Muscle of leg (tissue), 11 donors: ENCODE results near the gene TENM4. TPM values are rescaled to one million over a fixed set of nuclear protein-coding genes. Genes with fewer than 3 reads are reported as not detected.

ENCODE experiments used
- DNase-seq: peaks from one replicate; pipeline ENCODE4 v3.0.0; 2013
- H3K27ac ChIP-seq: one replicate; pipeline ENCODE4 v1.5.1; 2013; ENCODE audit warnings: mild to moderate bottlenecking, low read length, control low read depth
- H3K27me3 ChIP-seq: one replicate; pipeline ENCODE4 v1.6.1; 2013; ENCODE audit warnings: low read length; ENCODE audit not compliant: control insufficient read depth, insufficient read depth
- H3K36me3 ChIP-seq: one replicate; pipeline ENCODE4 v1.6.1; 2013; ENCODE audit warnings: low read length; ENCODE audit not compliant: control insufficient read depth, insufficient read depth
- H3K4me1 ChIP-seq: one replicate; pipeline ENCODE4 v1.6.1; 2013; ENCODE audit warnings: low read length; ENCODE audit not compliant: control insufficient read depth, insufficient read depth
- H3K4me3 ChIP-seq: one replicate; pipeline ENCODE4 v1.5.1; 2013; ENCODE audit warnings: low read length, control low read depth
- H3K9me3 ChIP-seq: replicated peaks from 2 replicates; pipeline ENCODE4 v1.6.1; 2013; ENCODE audit warnings: low read depth, low read length; ENCODE audit not compliant: control insufficient read depth
- WGBS: methylation state at CpG from one replicate; pipeline ENCODE4 v1.1.5; 2013; ENCODE audit warnings: missing lambda C conversion rate; ENCODE audit not compliant: insufficient coverage; 5-methylcytosine and 5-hydroxymethylcytosine counted together
- polyA plus RNA-seq, 8 donors: library from polyadenylated mRNA; unstranded; fragments of 120-200 nt; gene quantifications; one replicate each; pipeline versions ENCODE4 v1.2.1 to v1.2.3, GENCODE V29; 2013; ENCODE audit warnings: inconsistent platforms in 1 of 8, low replicate concordance in 1 of 8; ENCODE audit not compliant: insufficient read length in 8 of 8, insufficient read depth in 1 of 8
- total RNA-seq: library from RNA; stranded (reverse); fragments of 120-200 nt; gene quantifications from one replicate; pipeline ENCODE4 v1.2.4, GENCODE V29; 2013

Gene TENM4
- total and polyA plus RNA-seq, 9 donors, result 4.6 to 13.8 (median 10.3) TPM

DNA sequence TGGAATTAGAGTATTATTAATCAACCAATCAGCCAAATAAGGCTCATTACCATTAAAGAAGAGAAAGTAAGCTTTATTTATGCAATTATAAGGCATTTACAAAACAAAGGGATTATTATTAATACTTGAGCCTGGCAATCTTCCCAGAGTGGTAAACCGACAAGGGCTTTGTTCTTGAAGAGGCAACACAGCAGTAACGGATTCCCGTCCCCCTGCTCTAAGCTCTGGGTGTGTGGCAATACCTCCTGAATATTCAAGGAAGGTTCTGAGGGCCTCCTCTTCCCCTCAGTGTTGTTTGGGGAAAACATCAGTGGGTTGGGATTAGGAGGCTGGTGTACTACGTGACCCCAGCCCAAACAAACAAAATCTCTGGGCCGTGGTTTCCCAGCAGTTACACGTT lies 176.5 kb downstream of the TENM4 start:
- no peak overlapping the region for H3K4me3 ChIP-seq
- H3K27ac ChIP-seq, result no peak overlapping the region
- DNase-seq, result no peak
- no peaks in the 10 kb centered on the region for H3K27me3 ChIP-seq
- 80% methylated on average over 5 of the region's 6 CpGs for WGBS
- H3K4me1 ChIP-seq, result peaks cover 29% of the 10 kb centered on the region
- no peaks in the 10 kb centered on the region for H3K9me3 ChIP-seq
- H3K36me3 ChIP-seq, result no peaks in the 10 kb centered on the region

- Histone ChIP-seq H3K4me3 (no peak overlapping the region), H3K9me3 (no peaks in the 10 kb centered on the region), H3K27ac (peak overlapping the region; percentile 59), H3K27me3 (no peaks in the 10 kb centered on the region), H3K4me1 (peaks cover 28% of the 10 kb centered on the region), H3K36me3 (no peaks in the 10 kb centered on the region)
- WGBS, result 40% methylated on average over 1 of the region's 7 CpGs
- DNase-seq, result peak; percentile 83
Observed at GRCh38 chr11:79263001-79263400, 177.8 kb downstream of the TENM4 start.

- DNase-seq, result peak; percentile 78
- H3K36me3 ChIP-seq, result no peaks in the 10 kb centered on the region
Observed at GRCh38 chr11:79262221-79262620, 178.6 kb downstream of the TENM4 start.

DNA sequence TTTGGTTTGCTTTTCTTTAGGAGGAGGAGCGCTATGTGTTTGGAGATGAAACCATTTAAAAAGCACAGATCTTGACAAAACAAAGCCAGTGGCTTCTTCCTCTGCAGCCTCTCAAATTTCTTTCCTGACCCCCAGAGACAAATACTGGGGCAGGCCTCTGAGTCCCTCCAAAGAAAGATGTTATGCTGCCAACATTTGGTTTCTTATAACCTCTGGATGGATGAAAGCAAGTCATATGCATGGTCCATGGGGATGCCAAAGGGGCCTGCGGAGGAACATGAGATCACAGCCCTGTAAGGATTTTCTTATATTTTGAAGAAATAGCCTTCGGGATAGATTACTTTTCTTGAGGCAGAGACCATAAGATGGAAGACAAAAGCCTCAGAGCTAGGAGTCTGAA lies 179.1 kb downstream of the TENM4 start:
- 25% methylated on average over 2 of the region's 3 CpGs for WGBS
- H3K4me3 ChIP-seq, result no peak overlapping the region

More at GRCh38 chr11:79262221-79262620, 178.6 kb downstream of the TENM4 start:
- Histone ChIP-seq H3K4me3 (no peak overlapping the region), H3K9me3 (no peaks in the 10 kb centered on the region), H3K27ac (peak overlapping the region; percentile 59), H3K27me3 (no peaks in the 10 kb centered on the region), H3K4me1 (peaks cover 28% of the 10 kb centered on the region)
- WGBS, result 20% methylated on average over 1 of the region's 4 CpGs

GRCh38 chr11:79259800-79260199 lies 181.0 kb downstream of the TENM4 start:
- no peak for DNase-seq
- Histone ChIP-seq H3K9me3 (no peaks in the 10 kb centered on the region), H3K27ac (no peak overlapping the region), H3K27me3 (no peaks in the 10 kb centered on the region), H3K4me3 (no peak overlapping the region), H3K36me3 (no peaks in the 10 kb centered on the region), H3K4me1 (peaks cover 28% of the 10 kb centered on the region)
- no CpG with 5 or more reads among the region's 4 CpGs for WGBS

More for the DNA sequence above, 179.1 kb downstream of the TENM4 start:
- peak overlapping the region; percentile 59 for H3K27ac ChIP-seq
- H3K4me1 ChIP-seq, result peaks cover 28% of the 10 kb centered on the region
- H3K27me3 ChIP-seq, result no peaks in the 10 kb centered on the region
- DNase-seq, result peak; percentile 71
- H3K9me3 ChIP-seq, result no peaks in the 10 kb centered on the region
- no peaks in the 10 kb centered on the region for H3K36me3 ChIP-seq

GRCh38 chr11:79258576-79258975 lies 182.3 kb downstream of the TENM4 start:
- H3K27ac ChIP-seq, result no peak overlapping the region
- no peak for DNase-seq
- no peaks in the 10 kb centered on the region for H3K9me3 ChIP-seq
- WGBS, result 50% methylated on average over 1 of the region's 4 CpGs
- no peaks in the 10 kb centered on the region for H3K27me3 ChIP-seq
- H3K4me1 ChIP-seq, result peaks cover 22% of the 10 kb centered on the region
- no peak overlapping the region for H3K4me3 ChIP-seq
- H3K36me3 ChIP-seq, result no peaks in the 10 kb centered on the region

GRCh38 chr11:79255965-79256364 lies 184.9 kb downstream of the TENM4 start:
- Histone ChIP-seq H3K4me3 (no peak overlapping the region), H3K36me3 (no peaks in the 10 kb centered on the region), H3K27me3 (no peaks in the 10 kb centered on the region), H3K27ac (no peak overlapping the region), H3K4me1 (no peaks in the 10 kb centered on the region), H3K9me3 (no peaks in the 10 kb centered on the region)
- WGBS, result no CpG with 5 or more reads among the region's 3 CpGs
- no peak for DNase-seq

DNA sequence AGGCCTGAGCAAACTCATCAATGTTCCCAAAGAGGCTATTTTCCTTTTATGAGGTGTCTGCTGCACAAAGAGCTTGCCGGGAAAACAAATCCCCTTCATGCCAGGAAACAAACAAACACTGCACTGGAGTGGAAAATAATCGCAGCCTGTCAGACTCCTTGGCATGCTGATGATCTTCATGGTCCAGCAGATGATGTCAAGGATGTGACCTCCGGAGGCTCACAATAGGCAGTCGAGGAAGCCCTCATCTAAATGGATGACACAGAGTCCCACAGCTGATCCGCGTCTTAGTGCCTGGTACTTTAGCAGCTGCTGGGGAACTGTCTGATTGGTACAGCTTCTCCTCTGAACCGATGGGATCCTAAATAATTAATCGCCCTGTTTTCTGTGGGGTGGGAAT lies 187.6 kb downstream of the TENM4 start:
- Histone ChIP-seq H3K27ac (no peak overlapping the region), H3K4me3 (no peak overlapping the region), H3K27me3 (no peaks in the 10 kb centered on the region), H3K36me3 (no peaks in the 10 kb centered on the region), H3K9me3 (no peaks in the 10 kb centered on the region), H3K4me1 (no peaks in the 10 kb centered on the region)
- 41% methylated on average over 3 of the region's 8 CpGs for WGBS
- DNase-seq, result peak; percentile 62

DNA sequence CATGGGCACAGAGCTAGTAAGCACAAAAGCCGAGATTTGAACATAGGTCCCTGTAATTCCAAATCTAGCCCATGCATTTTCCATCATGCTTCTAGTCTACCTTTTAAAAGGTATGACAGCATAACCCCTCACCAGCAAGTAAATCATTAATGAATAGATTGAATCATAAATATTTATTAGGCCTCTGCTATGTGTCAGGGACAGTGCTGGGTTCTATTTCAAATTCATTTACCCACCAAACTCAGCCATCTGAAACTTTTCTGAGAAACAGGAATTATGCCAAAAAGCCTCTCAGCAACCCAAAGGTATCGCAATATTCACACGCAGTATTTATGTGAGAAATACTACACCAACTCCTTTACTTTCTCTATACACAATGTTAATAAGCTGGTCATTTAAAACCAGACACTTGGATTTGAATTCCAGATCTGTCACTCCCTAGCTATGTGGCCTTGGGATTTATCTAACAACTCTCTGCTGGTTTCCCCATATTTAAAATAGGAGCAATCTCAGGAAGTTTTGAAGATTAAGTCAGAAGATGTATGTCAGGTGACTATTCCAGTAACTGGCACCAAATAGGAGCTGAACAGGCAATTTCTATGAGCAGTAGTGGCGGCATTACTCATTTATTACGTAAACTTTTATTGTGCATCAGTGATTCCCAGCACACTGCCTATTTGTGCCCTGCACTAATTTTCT lies 191.4 kb downstream of the TENM4 start:
- no peak overlapping the region for H3K4me3 ChIP-seq
- no peak for DNase-seq
- WGBS, result 90% methylated on average over 2 of the region's 5 CpGs

GRCh38 chr11:79244798-79245197 lies 196.0 kb downstream of the TENM4 start:
- no peak for DNase-seq
- Histone ChIP-seq H3K9me3 (no peaks in the 10 kb centered on the region), H3K4me3 (no peak overlapping the region), H3K27ac (peak overlapping the region; percentile 4), H3K36me3 (no peaks in the 10 kb centered on the region), H3K27me3 (no peaks in the 10 kb centered on the region), H3K4me1 (peaks cover 19% of the 10 kb centered on the region)
- 20% methylated on average over 1 of the region's 2 CpGs for WGBS

More for the DNA sequence above, 191.4 kb downstream of the TENM4 start:
- Histone ChIP-seq H3K27me3 (no peaks in the 10 kb centered on the region), H3K9me3 (no peaks in the 10 kb centered on the region), H3K4me1 (peaks cover 8% of the 10 kb centered on the region), H3K27ac (no peak overlapping the region), H3K36me3 (no peaks in the 10 kb centered on the region)
